ENCODE data around the gene SERINC5. TPM values are rescaled to one million over a fixed set of nuclear protein-coding genes. Genes with fewer than 3 reads are reported as not detected.

SERINC5 gene
- total and polyA plus RNA-seq, 2 donors (not counting 3 experiments of a cell fraction or from before 2014, with no cell fraction given), result 3.2 to 10.1 TPM

GRCh38 chr5:80254767-80255430 is 949 bp downstream of the SERINC5 start:
- H3K9ac ChIP-seq (replicated peaks; ENCODE audit: extremely low read depth, insufficient read depth, low read length), result peak overlapping the region; percentile 6
- dilution Hi-C loops (cut with MboI; ENCODE audit: extremely low pct_ligation_motif_present, low sequenced_read_pairs), result no loop called here
- no peaks in the 10 kb centered on the region for H3K79me2 ChIP-seq (ENCODE audit: control insufficient read depth, insufficient read depth, low read length)
- H4K20me1 ChIP-seq (replicated peaks; ENCODE audit: control insufficient read depth, extremely low read depth, insufficient read depth, low read length), result no peaks in the 10 kb centered on the region
- peak overlapping the region; percentile 94 for H2AFZ ChIP-seq (ENCODE audit: low read depth, low read length)
- no peaks in the 10 kb centered on the region for H3K27me3 ChIP-seq (ENCODE audit: control insufficient read depth in 2 of 2, insufficient read depth in 2 of 2, low read length in 2 of 2)
- TSS peak; percentile 65 for BruUV-seq (replicated peaks)
- ChIA-PET CTCF (interaction anchor here (1.4 to 4.4 kb wide), 8 partner anchors 8 to 171 kb away, joined by 4 to 31 read pairs (median 9); no protein-coding TSS in a partner anchor), POLR2A (interaction anchor here (0.9 to 1.6 kb wide), 2 partner anchors 7 to 153 kb away, joined by 3 to 4 read pairs; partner anchors contain the start of gene ZFYVE16)
- intact Hi-C loops (cut with micrococcal nuclease), result loop anchor here (1.0 to 10.0 kb wide), 5 partner anchors 8 to 740 kb away; partner anchors contain the start of gene HOMER1
- peak overlapping the region; percentile 60 for H3K4me2 ChIP-seq (ENCODE audit: insufficient read depth, low read length)
- peak overlapping the region; percentile 21 to 64 (median 53) for H3K4me3 ChIP-seq (replicated peaks in 1 of 3; ENCODE audit: insufficient read depth in 1 of 3, low read depth in 1 of 3, low read length in 3 of 3)
- FAIRE-seq (peak; percentile 80), DNase-seq (ENCODE audit: low read depth, low spot score) (peak; percentile 57)
- H3K36me3 ChIP-seq (ENCODE audit: control insufficient read depth in 2 of 2, extremely low read depth in 1 of 2, insufficient read depth in 2 of 2, low read length in 2 of 2), result no peaks in the 10 kb centered on the region
- H3K9me1 ChIP-seq (replicated peaks; ENCODE audit: control insufficient read depth, extremely low read depth, insufficient read depth, low read length), result no peaks in the 10 kb centered on the region
- peaks cover 7% of the 10 kb centered on the region for H3K4me1 ChIP-seq (ENCODE audit: control insufficient read depth, extremely low read depth, insufficient read depth, low read length)
- no peaks in the 10 kb centered on the region for H3K9me3 ChIP-seq (replicated peaks; ENCODE audit: control insufficient read depth, insufficient read depth, low read length)
- H3K27ac ChIP-seq (ENCODE audit: insufficient read depth, low read depth, low read length), result no peak overlapping the region
- no peak for TF ChIP-seq MYC (IDR thresholded peaks at IDR 0.05; ENCODE audit: low read depth, low read length)
- no peak for TF ChIP-seq CTCF (IDR thresholded peaks at IDR 0.05; ENCODE audit: extremely low read depth in 1 of 2, insufficient read depth in 1 of 2, low read depth in 1 of 2, low read length in 2 of 2)
- TF ChIP-seq EZH2 (IDR thresholded peaks at IDR 0.05; ENCODE audit: borderline replicate concordance, low read depth, low read length, severe bottlenecking), result no peak
- TF ChIP-seq MAX (IDR thresholded peaks at IDR 0.05; ENCODE audit: insufficient read depth, insufficient read length), result no peak
- no peak for TF ChIP-seq POLR2A (IDR thresholded peaks at IDR 0.05; ENCODE audit: low read depth, low read length)
- TF ChIP-seq FOS (IDR thresholded peaks at IDR 0.05; ENCODE audit: borderline replicate concordance, insufficient read depth, low read length), result no peak
- no peak for TF ChIP-seq JUN (IDR thresholded peaks at IDR 0.05; ENCODE audit: borderline replicate concordance, insufficient read depth, insufficient read length, low read depth)
- TF ChIP-seq GATA2 (IDR thresholded peaks at IDR 0.05; ENCODE audit: insufficient read depth, insufficient read length, low read depth, low read length), result no peak
- TF ChIP-seq POLR2AphosphoS5 (IDR thresholded peaks at IDR 0.05; ENCODE audit: insufficient read depth, low read depth, low read length), result no peak

Data from endothelial cell of umbilical vein (primary cell).